GM10266 (cell line): ENCODE results near the gene IL20.

Experiments
- DNase-seq: peaks from one replicate; pipeline ENCODE4 v3.0.0; 2012; ENCODE audit errors: extremely low spot score
- TF ChIP-seq, protein P1 (sequence below): IDR thresholded peaks from 2 replicates; pipeline ENCODE4 v1.5.1; 2012; ENCODE audit warnings: mild to moderate bottlenecking, low read depth; ENCODE audit not compliant: control insufficient read depth, insufficient read depth; ENCODE audit errors: missing control alignments

Gene IL20

DNA sequence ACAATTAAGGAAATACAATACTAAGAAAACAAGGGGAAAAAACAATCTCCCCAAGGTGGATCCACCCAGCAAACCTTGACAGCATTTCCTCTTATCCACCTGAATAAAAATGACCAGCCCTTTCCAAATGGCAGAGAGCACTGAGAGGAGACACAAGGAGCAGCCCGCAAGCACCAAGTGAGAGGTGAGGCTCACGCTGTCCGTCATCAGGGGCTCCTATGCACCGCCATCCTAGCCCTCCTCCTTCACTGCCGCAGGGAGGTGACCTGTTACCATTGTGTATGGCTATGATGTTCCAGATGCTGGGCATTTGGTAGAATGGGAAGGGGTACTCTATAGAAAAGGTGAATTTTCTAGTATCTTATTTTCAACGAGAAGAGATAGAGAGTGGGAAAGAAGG is 31.2 kb upstream of the IL20 start:
- TF ChIP-seq, protein P1, sequence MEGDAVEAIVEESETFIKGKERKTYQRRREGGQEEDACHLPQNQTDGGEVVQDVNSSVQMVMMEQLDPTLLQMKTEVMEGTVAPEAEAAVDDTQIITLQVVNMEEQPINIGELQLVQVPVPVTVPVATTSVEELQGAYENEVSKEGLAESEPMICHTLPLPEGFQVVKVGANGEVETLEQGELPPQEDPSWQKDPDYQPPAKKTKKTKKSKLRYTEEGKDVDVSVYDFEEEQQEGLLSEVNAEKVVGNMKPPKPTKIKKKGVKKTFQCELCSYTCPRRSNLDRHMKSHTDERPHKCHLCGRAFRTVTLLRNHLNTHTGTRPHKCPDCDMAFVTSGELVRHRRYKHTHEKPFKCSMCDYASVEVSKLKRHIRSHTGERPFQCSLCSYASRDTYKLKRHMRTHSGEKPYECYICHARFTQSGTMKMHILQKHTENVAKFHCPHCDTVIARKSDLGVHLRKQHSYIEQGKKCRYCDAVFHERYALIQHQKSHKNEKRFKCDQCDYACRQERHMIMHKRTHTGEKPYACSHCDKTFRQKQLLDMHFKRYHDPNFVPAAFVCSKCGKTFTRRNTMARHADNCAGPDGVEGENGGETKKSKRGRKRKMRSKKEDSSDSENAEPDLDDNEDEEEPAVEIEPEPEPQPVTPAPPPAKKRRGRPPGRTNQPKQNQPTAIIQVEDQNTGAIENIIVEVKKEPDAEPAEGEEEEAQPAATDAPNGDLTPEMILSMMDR, result no peak
- no peak for DNase-seq

DNA sequence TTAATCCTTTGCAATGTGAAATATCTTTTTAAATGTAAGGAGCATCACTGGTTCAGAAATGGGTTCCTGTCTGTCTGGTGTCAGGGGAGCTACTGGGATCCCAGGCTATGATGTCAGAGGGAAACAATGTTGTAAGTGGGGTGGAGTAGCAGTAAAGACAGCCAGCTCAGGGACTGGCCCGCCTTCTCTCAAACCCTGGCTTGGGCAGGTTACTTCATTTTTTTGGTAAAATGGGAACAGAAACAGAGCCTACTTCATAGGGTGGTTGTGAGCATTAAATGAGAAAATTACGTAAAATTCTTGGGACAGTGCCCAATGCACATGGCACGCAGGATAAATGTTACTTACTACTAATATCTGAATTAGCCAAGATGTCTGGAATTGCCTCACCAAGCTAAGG is 30.7 kb upstream of the IL20 start:
- DNase-seq, result no peak
- TF ChIP-seq, protein P1, result no peak

DNA sequence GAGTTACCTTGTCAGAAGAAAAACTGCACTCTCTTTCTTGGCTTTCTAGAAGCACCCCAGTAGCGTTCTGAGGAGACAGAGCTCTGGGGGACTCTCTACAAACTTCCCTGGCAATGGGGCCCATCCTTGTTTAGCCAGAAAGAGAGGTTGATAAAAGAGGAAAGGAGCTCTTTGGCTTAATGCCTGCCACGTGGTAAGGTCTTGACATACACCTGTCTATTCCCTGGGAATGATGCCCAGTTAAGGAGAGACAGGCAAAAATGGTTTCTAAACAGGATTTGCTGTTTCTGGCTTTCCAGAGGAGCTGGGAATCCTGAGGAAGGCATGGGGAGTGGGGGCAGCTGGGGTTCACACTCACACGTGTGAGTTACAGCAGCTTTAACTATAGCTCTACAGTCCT is 30.2 kb upstream of the IL20 start:
- TF ChIP-seq, protein P1, result no peak

DNA sequence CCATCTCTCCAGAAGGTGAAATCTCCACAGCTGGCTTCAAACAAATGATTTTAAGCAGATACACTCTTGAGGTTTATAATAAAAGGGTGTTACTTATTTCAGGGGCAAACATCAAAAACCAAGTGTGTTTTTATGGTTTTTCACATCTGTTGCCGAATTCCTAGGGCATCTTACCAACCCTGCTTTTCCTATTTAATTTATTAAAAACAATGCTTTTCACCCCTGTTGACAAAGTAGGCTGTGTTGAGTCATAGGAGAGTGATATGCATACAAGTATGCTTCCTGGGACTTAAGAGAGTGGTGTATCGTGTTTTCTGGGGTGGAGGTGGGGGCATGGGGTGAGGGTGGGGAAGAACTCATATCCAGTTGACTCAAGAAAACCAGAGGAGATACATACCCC is 29.3 kb upstream of the IL20 start:
- TF ChIP-seq, protein P1, result no peak

More for the DNA sequence above, 30.2 kb upstream of the IL20 start:
- no peak for DNase-seq

DNA sequence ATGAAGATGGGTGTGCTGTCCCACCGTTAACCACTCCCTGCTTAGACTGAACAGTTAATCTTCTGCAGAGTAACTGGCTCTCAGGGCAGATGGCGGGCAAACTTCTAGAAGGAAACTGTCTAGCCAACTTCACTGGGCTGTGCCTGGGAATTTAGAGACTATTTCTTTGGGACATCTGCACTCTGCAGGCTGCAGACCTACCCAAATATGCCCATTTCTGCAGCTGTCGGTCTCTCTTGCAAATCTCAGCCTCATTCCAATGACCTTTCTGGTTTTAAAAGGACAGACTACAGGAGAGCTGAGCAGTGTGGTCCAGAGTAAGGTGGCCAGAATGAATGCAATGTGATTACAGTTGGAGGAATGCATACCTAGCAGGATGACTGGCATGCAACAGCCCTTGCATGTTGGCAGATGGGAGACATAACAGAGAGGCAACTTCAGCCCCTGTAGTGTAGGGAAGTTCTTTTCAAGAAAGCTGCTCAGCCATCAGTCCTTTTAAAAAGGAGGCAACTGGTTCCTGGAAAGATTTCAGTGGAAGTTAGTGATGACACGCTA is 26.3 kb upstream of the IL20 start:
- no peak for DNase-seq
- TF ChIP-seq, protein P1, result no peak

More for the DNA sequence above, 29.3 kb upstream of the IL20 start:
- no peak for DNase-seq

DNA sequence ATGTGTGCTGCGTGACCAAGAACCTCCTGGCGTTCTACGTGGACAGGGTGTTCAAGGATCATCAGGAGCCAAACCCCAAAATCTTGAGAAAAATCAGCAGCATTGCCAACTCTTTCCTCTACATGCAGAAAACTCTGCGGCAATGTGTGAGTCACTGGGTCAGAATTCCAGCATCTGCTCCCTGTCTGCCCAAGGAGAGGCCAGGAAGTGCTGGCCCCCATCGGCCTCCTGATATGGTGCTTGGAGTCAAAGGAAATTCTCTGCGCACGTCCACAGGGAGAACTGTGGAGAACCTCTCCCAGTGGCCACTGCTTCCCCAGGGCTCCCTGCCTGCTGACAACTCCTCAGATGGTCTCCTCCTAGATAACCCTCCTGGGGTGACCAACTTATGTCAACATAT is 25.6 kb upstream of the IL20 start:
- TF ChIP-seq, protein P1, result no peak
- no peak for DNase-seq

DNA sequence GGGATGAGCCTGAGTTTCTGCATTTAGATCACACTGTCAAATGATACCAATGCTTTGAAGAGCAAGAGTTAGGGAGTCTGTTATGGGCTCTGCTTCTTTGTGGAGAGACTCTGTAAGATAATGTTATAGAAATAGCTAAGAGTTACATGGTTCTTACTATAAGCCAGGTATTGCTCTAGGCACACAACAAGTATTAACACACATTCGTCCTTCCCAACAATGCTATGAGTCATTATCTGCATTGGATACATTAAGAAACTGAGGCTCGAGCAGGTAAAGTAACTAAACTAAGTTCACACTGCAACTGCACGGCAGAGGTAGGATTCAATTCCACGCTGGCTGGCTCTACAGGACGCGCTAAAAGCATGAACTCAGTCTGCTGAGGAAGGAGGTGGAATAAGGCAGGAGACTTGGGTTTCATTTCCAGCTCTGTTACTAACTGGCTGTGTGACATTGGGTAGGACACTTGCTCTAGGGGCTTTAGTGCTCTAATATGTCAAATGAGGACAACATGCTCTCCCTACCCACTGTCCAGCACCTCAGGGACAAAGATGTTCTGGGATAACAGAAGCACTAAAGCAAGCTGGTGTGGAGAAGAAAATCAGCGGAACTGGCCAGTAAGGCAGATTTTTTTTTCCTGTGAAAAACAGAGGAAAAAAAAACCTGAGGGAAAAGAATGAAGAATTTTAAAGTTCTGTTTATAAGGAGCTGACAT is 23.7 kb upstream of the IL20 start:
- DNase-seq, result no peak
- TF ChIP-seq, protein P1, result no peak
